Tibial artery (tissue), 4 donors: Measurements from ENCODE around the gene USP6NL.

Experiments
- DNase-seq, 2 donors: peaks; one replicate each; pipeline ENCODE4 v3.0.0-alpha.2; 2019
- H3K27ac ChIP-seq, 2 donors: fragments of 200-600 bp; sonication (generic) in 1 of 2; 1 replicate in 1 of 2; 2 replicates in 1 of 2; pipeline ENCODE4 v1.5.1; 2018 to 2019; ENCODE audit warnings: mild to moderate bottlenecking in 1 of 2
- H3K27me3 ChIP-seq, 2 donors: fragments of 200-600 bp; sonication (generic) in 1 of 2; one replicate each; pipeline versions ENCODE4 v1.5.1 to v1.6.0; 2016 to 2019
- H3K36me3 ChIP-seq, 3 donors: fragments of 200-600 bp; sonication (generic) in 2 of 3; one replicate each; pipeline ENCODE4 v1.5.1; 2016 to 2019; ENCODE audit warnings: mild to moderate bottlenecking in 2 of 3
- H3K4me1 ChIP-seq, 4 donors: fragments of 200-600 bp; sonication (generic) in 2 of 4; 1 replicate in 3 of 4; 2 replicates in 1 of 4; pipeline ENCODE4 v1.5.1; 2016 to 2019
- H3K4me3 ChIP-seq, 2 donors: fragments of 200-600 bp; sonication (generic) in 1 of 2; 1 replicate in 1 of 2; 2 replicates in 1 of 2; pipeline ENCODE4 v1.5.1; 2018 to 2019; ENCODE audit warnings: mild to moderate bottlenecking in 2 of 2
- H3K9me3 ChIP-seq, 3 donors: fragments of 200-600 bp; sonication (generic) in 1 of 3; one replicate each; pipeline ENCODE4 v1.5.1; 2016 to 2019
- intact Hi-C: fragments of 100-400 bp; cut with DNase I; formaldehyde crosslinking; loops from one replicate; pipeline ENCODE4 v1.15.0; 2023; ENCODE audit warnings: low total_unique reads
- TF ChIP-seq, protein P1 (sequence below), 2 experiments: fragments of 200-600 bp in 1 of 2; fragments of 450-650 bp in 1 of 2; IDR thresholded peaks; one replicate each; pipeline ENCODE4 v1.5.1; 2017 to 2019; ENCODE audit warnings: antibody characterized with exemption in 2 of 2, mild to moderate bottlenecking in 1 of 2, moderate library complexity in 1 of 2

The USP6NL gene

DNA sequence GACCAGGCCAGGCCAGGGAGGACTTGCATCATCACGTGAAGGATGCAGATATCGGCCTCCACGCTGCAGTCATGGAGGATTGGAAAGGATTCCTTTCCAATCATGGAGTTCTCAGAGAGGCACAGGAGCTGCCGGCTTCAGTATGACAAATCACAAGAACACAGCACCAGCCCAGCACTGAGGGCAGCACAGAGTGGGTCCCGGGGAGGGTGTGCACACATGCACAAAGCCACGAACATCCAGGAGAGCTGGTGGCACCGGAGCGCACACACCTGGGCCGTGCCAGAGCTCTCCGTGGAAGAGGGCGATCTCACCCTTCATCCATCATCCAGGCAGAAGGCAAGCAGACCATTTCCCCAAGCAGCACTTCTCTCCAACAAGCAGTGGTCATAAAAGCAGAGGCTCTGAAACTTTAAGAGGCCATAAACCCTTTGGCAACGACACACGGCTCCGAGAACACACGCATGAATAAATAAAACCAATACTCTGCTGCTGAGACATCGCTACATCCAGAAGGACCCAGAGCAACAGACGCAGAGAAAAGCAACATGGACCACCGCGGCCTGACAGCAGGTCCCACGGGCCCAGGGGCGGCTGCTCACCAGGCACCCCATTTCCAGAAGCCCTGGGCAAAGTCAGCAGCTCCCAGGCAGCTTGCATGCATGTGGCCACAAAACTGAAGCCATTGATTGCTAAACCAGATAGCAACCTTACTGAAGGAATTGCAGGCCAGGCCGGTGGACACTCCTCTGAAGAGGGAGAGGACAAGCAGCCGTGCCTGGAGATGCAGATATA lies 180.8 kb downstream of the USP6NL start:
- Histone ChIP-seq H3K4me1 (no peaks in the 10 kb centered on the region), H3K4me3 (no peak overlapping the region), H3K36me3 (no peaks in the 10 kb centered on the region), H3K9me3 (peaks cover 0 to 13% (median 6%) of the 10 kb centered on the region in 3 donors), H3K27me3 (no peaks in the 10 kb centered on the region), H3K27ac (no peak overlapping the region)
- intact Hi-C loops, result no loop called here
- TF ChIP-seq, protein P1, sequence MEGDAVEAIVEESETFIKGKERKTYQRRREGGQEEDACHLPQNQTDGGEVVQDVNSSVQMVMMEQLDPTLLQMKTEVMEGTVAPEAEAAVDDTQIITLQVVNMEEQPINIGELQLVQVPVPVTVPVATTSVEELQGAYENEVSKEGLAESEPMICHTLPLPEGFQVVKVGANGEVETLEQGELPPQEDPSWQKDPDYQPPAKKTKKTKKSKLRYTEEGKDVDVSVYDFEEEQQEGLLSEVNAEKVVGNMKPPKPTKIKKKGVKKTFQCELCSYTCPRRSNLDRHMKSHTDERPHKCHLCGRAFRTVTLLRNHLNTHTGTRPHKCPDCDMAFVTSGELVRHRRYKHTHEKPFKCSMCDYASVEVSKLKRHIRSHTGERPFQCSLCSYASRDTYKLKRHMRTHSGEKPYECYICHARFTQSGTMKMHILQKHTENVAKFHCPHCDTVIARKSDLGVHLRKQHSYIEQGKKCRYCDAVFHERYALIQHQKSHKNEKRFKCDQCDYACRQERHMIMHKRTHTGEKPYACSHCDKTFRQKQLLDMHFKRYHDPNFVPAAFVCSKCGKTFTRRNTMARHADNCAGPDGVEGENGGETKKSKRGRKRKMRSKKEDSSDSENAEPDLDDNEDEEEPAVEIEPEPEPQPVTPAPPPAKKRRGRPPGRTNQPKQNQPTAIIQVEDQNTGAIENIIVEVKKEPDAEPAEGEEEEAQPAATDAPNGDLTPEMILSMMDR (IDR thresholded peaks at IDR 0.05), result no peak
- no peak for DNase-seq

DNA sequence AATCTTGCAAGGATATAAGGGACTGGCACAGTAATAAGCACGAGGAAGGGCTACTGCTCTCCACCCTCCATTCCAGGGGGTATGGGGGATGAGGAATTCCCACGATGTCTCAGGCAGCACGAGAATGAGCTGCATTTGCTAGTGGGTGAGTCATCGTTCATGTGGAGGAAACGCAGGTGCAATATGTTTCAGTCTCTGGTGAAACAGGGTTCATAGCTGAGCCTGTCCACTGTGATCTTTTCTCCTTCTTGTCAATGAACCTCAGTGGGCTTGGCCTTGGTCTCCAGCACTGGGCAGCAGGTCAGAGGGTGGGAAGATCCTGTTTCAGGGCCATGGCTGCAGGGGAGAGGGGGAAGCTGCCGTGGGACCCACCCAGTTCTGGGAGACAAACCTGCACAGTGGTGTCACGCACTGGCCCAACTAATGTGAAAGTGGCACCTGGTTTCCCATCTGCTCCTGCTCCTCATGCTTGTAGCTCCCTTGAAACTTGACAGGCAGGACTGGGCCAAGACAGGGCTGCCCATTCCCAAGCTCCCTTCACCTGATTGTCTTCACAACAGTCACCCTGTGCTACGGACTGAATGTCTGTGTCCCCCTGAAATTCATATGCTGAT lies 181.9 kb downstream of the USP6NL start:
- Histone ChIP-seq H3K36me3 (no peaks in the 10 kb centered on the region), H3K27me3 (no peaks in the 10 kb centered on the region), H3K4me1 (no peaks in the 10 kb centered on the region), H3K4me3 (no peak overlapping the region), H3K9me3 (peaks cover 0 to 13% (median 6%) of the 10 kb centered on the region in 3 donors), H3K27ac (no peak overlapping the region)
- DNase-seq, result no peak
- intact Hi-C loops, result no loop called here
- TF ChIP-seq, protein P1 (IDR thresholded peaks at IDR 0.05), result no peak

DNA sequence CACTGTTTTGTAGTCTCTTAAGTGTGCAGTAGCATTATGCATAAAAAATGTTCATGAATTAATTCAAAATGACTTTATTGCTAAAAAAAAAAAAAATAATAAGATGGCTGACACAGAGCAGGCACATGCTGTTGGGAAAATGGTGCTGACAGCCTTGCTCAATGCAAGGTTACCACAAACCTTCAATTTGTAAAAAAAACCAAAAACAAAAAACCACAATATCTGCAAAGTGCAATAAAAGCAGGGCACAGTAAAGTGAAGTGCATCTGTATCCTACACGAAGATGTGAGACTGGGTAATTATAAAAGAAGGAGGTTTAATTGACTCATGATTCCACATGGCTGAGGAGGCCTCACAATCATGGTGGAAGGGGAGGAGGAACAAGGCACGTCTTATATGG lies 185.8 kb downstream of the USP6NL start:
- H3K27ac ChIP-seq, result no peak overlapping the region
- TF ChIP-seq, protein P1 (IDR thresholded peaks at IDR 0.05), result no peak
- no peaks in the 10 kb centered on the region for H3K4me1 ChIP-seq
- H3K4me3 ChIP-seq, result no peak overlapping the region
- intact Hi-C loops, result no loop called here
- no peaks in the 10 kb centered on the region for H3K27me3 ChIP-seq
- peaks cover 0 to 13% (median 13%) of the 10 kb centered on the region in 3 donors for H3K9me3 ChIP-seq
- no peaks in the 10 kb centered on the region for H3K36me3 ChIP-seq
- no peak for DNase-seq

DNA sequence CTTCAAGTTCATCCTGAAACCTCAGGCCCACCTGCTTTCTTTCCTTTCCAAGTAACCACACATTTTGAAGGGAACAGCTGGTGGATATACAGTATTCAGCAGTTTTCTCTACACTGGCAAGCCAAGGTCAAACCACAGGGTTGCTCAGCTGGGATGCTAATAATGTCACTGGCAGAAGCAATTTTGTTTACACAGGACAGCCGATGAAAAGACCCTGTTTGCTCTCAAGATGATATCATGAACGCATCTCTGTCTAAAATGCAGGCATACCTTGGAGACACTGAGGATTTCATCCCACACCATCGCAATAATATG lies 186.2 kb downstream of the USP6NL start:
- TF ChIP-seq, protein P1 (IDR thresholded peaks at IDR 0.05), result no peak
- H3K27ac ChIP-seq, result no peak overlapping the region
- intact Hi-C loops, result no loop called here
- no peak for DNase-seq
- H3K4me3 ChIP-seq, result no peak overlapping the region
- no peaks in the 10 kb centered on the region for H3K4me1 ChIP-seq
- no peaks in the 10 kb centered on the region for H3K36me3 ChIP-seq
- H3K27me3 ChIP-seq, result no peaks in the 10 kb centered on the region
- H3K9me3 ChIP-seq, result peaks cover 0 to 13% (median 13%) of the 10 kb centered on the region in 3 donors

DNA sequence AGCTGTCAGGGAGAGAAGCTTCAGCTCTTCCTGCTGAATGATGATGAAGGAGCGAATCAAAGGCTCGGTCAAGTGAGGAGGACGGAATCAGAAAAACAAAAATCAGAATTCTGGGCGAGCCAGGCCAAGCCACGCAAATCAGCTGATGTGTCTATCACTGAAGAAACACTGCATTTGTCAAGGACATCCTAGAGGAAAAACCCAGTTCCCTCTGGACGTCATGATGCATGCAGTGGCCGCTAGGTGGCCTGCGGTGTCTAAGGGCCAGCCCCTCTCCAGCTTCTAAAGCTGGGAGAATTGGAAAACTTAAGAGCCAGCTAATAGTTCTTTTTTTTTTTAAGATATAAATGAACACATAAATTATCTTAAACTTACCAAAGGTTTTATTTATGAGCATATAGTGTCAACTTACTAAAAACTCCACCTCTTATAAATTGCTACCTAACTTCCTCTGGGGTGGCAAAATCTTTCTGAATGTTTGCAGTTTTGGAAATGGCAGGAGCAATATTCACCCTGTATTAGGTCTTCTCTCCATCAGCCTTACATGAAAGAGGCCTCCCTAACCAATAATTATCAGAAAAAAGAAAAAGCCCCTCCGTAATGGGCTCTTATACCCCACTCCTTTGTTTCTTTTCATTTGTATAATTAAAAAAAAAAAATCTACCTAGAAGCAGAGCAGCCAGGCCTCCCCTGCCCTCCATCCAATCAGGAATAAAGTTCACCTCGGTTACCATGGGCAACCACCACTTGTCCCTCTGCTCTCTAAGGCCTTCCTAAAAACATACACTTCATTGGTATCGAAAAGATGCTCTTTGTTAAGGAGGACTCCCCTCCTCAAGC lies 186.8 kb downstream of the USP6NL start:
- H3K9me3 ChIP-seq, result peaks cover 0 to 16% (median 9%) of the 10 kb centered on the region in 3 donors
- no peaks in the 10 kb centered on the region for H3K36me3 ChIP-seq
- H3K27ac ChIP-seq, result no peak overlapping the region
- DNase-seq, result no peak
- H3K4me3 ChIP-seq, result no peak overlapping the region
- intact Hi-C loops, result no loop called here
- TF ChIP-seq, protein P1 (IDR thresholded peaks at IDR 0.05), result peak; percentile 44 to 66
- no peaks in the 10 kb centered on the region for H3K27me3 ChIP-seq
- no peaks in the 10 kb centered on the region for H3K4me1 ChIP-seq
